HepG2 (cell line): Measurements from ENCODE around the gene MAPK8. TPM values are rescaled to one million over a fixed set of nuclear protein-coding genes. Genes with fewer than 3 reads are reported as not detected.

Experiments
- ATAC-seq: fragments of 200-7000 bp; cut with Tn5 transposase; 3 replicates; pipeline ENCODE4 v1.9.1; 2020; ENCODE audit warnings: mild to moderate bottlenecking, moderate library complexity
- BruUV-seq: library from RNA; stranded (reverse); fragments of 400-500 nt; replicated peaks from 2 replicates; lab custom pipeline; 2021; lab: Mats Ljungman, UMichigan
- CTCF ChIA-PET: fragments of 300-600 bp; formaldehyde crosslinking; extraction: SDS; loops from one replicate; lab custom pipeline; 2021; ENCODE audit warnings: low total read pairs, inconsistent platforms, low intra/inter-chr PET ratio; lab: Yijun Ruan, JAX
- POLR2A ChIA-PET: fragments of 350-600 bp; sonication (Branson Sonifier 250); formaldehyde crosslinking; loops from one replicate; lab custom pipeline; 2020; ENCODE audit warnings: antibody characterized with exemption, inconsistent platforms; lab: Yijun Ruan, JAX
- DNase-seq: peaks from one replicate; pipeline ENCODE4 v3.0.0-alpha.2; 2015; ENCODE audit warnings: low spot score
- FAIRE-seq: peaks from 3 replicates; lab custom pipeline; 2011; peaks lifted over from hg19 to GRCh38; lab: Jason Lieb, UNC
- H2AFZ ChIP-seq: one replicate; pipeline ENCODE4 v1.6.1; 2011; ENCODE audit warnings: low read length, inconsistent platforms
- H3K27ac ChIP-seq: fragments of 300-600 bp; 3 replicates; pipeline ENCODE4 v1.8.0; 2011; ENCODE audit warnings: mixed run types, mild to moderate bottlenecking, mixed read lengths, low read length, inconsistent platforms; ENCODE audit not compliant: insufficient read depth; ENCODE audit errors: extremely low read length
- H3K27me3 ChIP-seq, 2 experiments: fragments of 200-600 bp in 1 of 2; 2 replicates in 1 of 2; 3 replicates in 1 of 2; pipeline versions ENCODE4 v1.6.0 to v1.8.0; 2011; ENCODE audit warnings: low read length in 2 of 2, mild to moderate bottlenecking in 2 of 2, moderate library complexity in 2 of 2, inconsistent platforms in 1 of 2; ENCODE audit not compliant: insufficient read depth in 2 of 2, control insufficient read depth in 1 of 2
- H3K36me3 ChIP-seq, 2 experiments: fragments of 200-600 bp in 1 of 2; replicated peaks in 1 of 2; 2 replicates in 1 of 2; 3 replicates in 1 of 2; pipeline versions ENCODE4 v1.5.1 to v1.8.0; 2011; ENCODE audit warnings: low read length in 2 of 2, inconsistent platforms in 1 of 2; ENCODE audit not compliant: insufficient read depth in 2 of 2, control insufficient read depth in 1 of 2
- H3K4me1 ChIP-seq: 2 replicates; pipeline ENCODE4 v1.5.1; 2012; ENCODE audit warnings: low read length, inconsistent platforms; ENCODE audit not compliant: insufficient read depth
- H3K4me2 ChIP-seq: 2 replicates; pipeline ENCODE4 v1.6.0; 2011; ENCODE audit warnings: low read depth, low read length, inconsistent platforms
- H3K4me3 ChIP-seq, 3 experiments: fragments of 200-600 bp in 1 of 3; sonication (generic), shearing (Covaris generic) in 1 of 3; replicated peaks in 1 of 3; 2 replicates each; pipeline ENCODE4 v1.5.1; 2011 to 2016; ENCODE audit warnings: low read length in 3 of 3, inconsistent platforms in 2 of 3, low read depth in 2 of 3, mild to moderate bottlenecking in 2 of 3, control low read depth in 1 of 3, mixed read lengths in 1 of 3; ENCODE audit not compliant: insufficient read depth in 1 of 3
- H3K79me2 ChIP-seq: one replicate; pipeline ENCODE4 v1.6.1; 2011; ENCODE audit warnings: low read length, inconsistent platforms; ENCODE audit not compliant: insufficient read depth
- H3K9ac ChIP-seq: 2 replicates; pipeline ENCODE4 v1.6.0; 2011; ENCODE audit warnings: mild to moderate bottlenecking, low read depth, low read length, inconsistent platforms; ENCODE audit not compliant: insufficient read depth
- H3K9me3 ChIP-seq: 2 replicates; pipeline ENCODE4 v1.5.1; 2012; ENCODE audit warnings: mild to moderate bottlenecking, low read length
- H4K20me1 ChIP-seq: 2 replicates; pipeline ENCODE4 v1.6.0; 2011; ENCODE audit warnings: inconsistent platforms, mild to moderate bottlenecking, low read length, moderate library complexity; ENCODE audit not compliant: insufficient read depth
- ATF5 ChIP-seq: sonication (generic); formaldehyde crosslinking; IDR thresholded peaks from 2 replicates; pipeline ENCODE4 v1.4.0; 2020; ENCODE audit warnings: mild to moderate bottlenecking, low read depth, missing genetic modification reagents
- KLF11 ChIP-seq: IDR thresholded peaks from 2 replicates; pipeline ENCODE4 v1.6.1; 2016; ENCODE audit warnings: missing compliant biosample characterization
- MAFG ChIP-seq: sonication (generic); formaldehyde crosslinking; IDR thresholded peaks from 2 replicates; pipeline ENCODE4 v1.5.1; 2020; ENCODE audit warnings: mild to moderate bottlenecking, missing genetic modification reagents
- POLR2AphosphoS2 ChIP-seq: IDR thresholded peaks from 2 replicates; pipeline ENCODE4 v1.6.1; 2011; ENCODE audit warnings: low read depth, low read length, improper control_type of control experiment
- RARG ChIP-seq: sonication (generic); formaldehyde crosslinking; IDR thresholded peaks from 2 replicates; pipeline ENCODE4 v1.4.0; 2020; ENCODE audit warnings: low read depth, mild to moderate bottlenecking, missing genetic modification reagents
- SNAPC2 ChIP-seq: sonication (generic); formaldehyde crosslinking; IDR thresholded peaks from 2 replicates; pipeline ENCODE4 v1.8.1; 2022; ENCODE audit warnings: mild to moderate bottlenecking, missing genetic modification reagents
- SOX13 ChIP-seq, 3 experiments: fragments of 450-650 bp in 1 of 3; sonication (generic) in 1 of 3; formaldehyde crosslinking in 1 of 3; IDR thresholded peaks in 2 of 3; conservative IDR thresholded peaks in 1 of 3; 2 replicates each; pipeline versions ENCODE4 v1.5.0 to v1.6.1; 2016 to 2020; ENCODE audit warnings: antibody characterized with exemption in 1 of 3, mild to moderate bottlenecking in 1 of 3, missing compliant biosample characterization in 1 of 3, missing genetic modification reagents in 1 of 3, moderate library complexity in 1 of 3
- SOX6 ChIP-seq, 2 experiments: fragments of 450-650 bp in 1 of 2; sonication (generic) in 1 of 2; formaldehyde crosslinking in 1 of 2; IDR thresholded peaks; 2 replicates each; pipeline versions ENCODE4 v1.4.0 to v1.6.1; 2017 to 2020; ENCODE audit warnings: antibody characterized with exemption in 1 of 2, mild to moderate bottlenecking in 1 of 2, missing genetic modification reagents in 1 of 2
- ZFP90 ChIP-seq: sonication (generic); formaldehyde crosslinking; IDR thresholded peaks from 2 replicates; pipeline ENCODE4 v1.8.0; 2022; ENCODE audit warnings: missing genetic modification reagents, mild to moderate bottlenecking, inconsistent platforms, borderline replicate concordance
- ZNF326 ChIP-seq: sonication (generic); formaldehyde crosslinking; IDR thresholded peaks from 2 replicates; pipeline ENCODE4 v1.4.0; 2020; ENCODE audit warnings: missing genetic modification reagents, borderline replicate concordance
- ZNF446 ChIP-seq: sonication (generic); formaldehyde crosslinking; IDR thresholded peaks from 2 replicates; pipeline ENCODE4 v1.5.0; 2020; ENCODE audit warnings: mild to moderate bottlenecking, missing genetic modification reagents
- ZNF644 ChIP-seq: IDR thresholded peaks from 2 replicates; pipeline ENCODE4 v1.6.1; 2016; ENCODE audit warnings: low read depth
- ZNF780A ChIP-seq: sonication (generic); formaldehyde crosslinking; IDR thresholded peaks from 2 replicates; pipeline ENCODE4 v1.8.0; 2022; ENCODE audit warnings: mild to moderate bottlenecking, missing genetic modification reagents, moderate library complexity
- WGBS: methylation state at CpG from one replicate; pipeline ENCODE4 v1.1.6; 2017; ENCODE audit warnings: low lambda C conversion rate; 5-methylcytosine and 5-hydroxymethylcytosine counted together
- in situ Hi-C: cut with HindIII; loops from 2 replicates; pipeline ENCODE4 v1.10.0; 2017; ENCODE audit warnings: low pct_unique_long_range_greater_than_20kb; ENCODE audit not compliant: extremely low pct_ligation_motif_present
- intact Hi-C: fragments of 100-400 bp; cut with micrococcal nuclease; formaldehyde crosslinking; loops from one replicate; pipeline ENCODE4 v1.10.0; 2022; ENCODE audit not compliant: unreplicated experiment
- polyA plus RNA-seq, 8 experiments: library from polyadenylated mRNA; depleted of rRNA in 3 of 8; stranded (reverse) in 7 of 8; unstranded in 1 of 8; fragments of >200 nt; fragmentation: Illumina TruSeq in 4 of 8; extraction: Trizol in 4 of 8; gene quantifications; 2 replicates each; pipeline versions ENCODE4 v1.2.1 to v1.2.3, GENCODE V29; 2011 to 2016; ENCODE audit warnings: low read depth in 4 of 8, missing spikeins in 1 of 8, mixed read lengths in 1 of 8; ENCODE audit not compliant: insufficient read depth in 1 of 8
- total RNA-seq, 5 experiments: library from RNA; depleted of rRNA; stranded (reverse); fragments of >200 nt; fragmentation: Illumina TruSeq; extraction: Trizol; gene quantifications; 2 replicates each; pipeline ENCODE4 v1.2.3, GENCODE V29; 2016; ENCODE audit warnings: low read depth in 1 of 5

Gene MAPK8
- total and polyA plus RNA-seq, 2 of the 13 experiments (the other 11 are each of a cell fraction or from before 2014, with no cell fraction given), result 41.6 to 47.3 TPM

DNA sequence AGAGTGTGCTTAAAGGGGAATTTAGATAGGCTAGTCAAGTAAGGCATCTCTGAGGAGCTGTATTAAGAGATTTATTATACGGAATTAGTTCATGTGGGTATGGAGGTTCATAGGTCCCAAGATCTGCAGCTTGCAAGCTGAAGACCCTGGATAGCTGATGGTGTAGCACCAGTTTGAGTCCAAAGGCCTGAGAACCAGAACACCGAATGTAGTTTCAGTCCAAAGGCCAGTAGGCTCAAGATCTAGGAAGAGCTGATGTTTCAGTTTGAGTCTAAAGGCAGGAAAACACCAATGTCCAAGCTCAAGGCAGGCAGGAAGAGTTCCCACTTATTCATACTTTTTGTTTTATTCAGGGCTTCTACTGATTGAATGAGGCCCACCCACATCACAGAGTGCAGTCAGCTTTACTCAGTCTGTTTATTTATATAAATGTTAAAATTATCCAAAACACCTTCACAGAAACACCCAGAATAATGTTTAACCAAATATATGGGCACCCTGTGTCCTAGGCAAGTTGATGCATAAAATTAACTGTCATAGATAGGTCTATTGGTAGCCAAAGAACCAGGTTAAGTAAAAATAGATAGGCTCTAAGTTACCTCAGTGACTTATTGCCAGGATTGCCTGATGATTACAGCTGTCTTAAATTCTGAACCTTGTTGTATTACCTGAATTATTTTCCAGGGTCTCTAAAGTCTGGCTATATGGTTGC is 83.5 kb downstream of the MAPK8 start:
- H3K4me3 ChIP-seq, result no peak overlapping the region
- DNase-seq (no peak), FAIRE-seq (no peak), ATAC-seq (no peak)
- 0 out of 2 replicates have a peak, but pooled peaks cover 6% of the 10 kb centered on the region for H3K4me1 ChIP-seq
- CTCF ChIA-PET, result no interaction called here
- H3K79me2 ChIP-seq, result no peaks in the 10 kb centered on the region
- H4K20me1 ChIP-seq, result no peaks in the 10 kb centered on the region; the same call in 1 of the 2 replicates
- TF ChIP-seq ZNF780A (CRISPR knock-in tag) (no peak), ATF5 (no peak), SOX6 (IDR thresholded peaks at IDR 0.05) (no peak), SOX6 (CRISPR knock-in tag; IDR thresholded peaks at IDR 0.05) (no peak), ZNF446 (CRISPR knock-in tag) (no peak), SOX13 (IDR thresholded peaks at IDR 0.05) (no peak), SOX13 (CRISPR knock-in tag; conservative IDR thresholded peaks at IDR 0.05 in 1 of 2, IDR thresholded peaks at IDR 0.05 in 1 of 2) (no peak), ZNF326 (no peak), ZFP90 (CRISPR knock-in tag) (no peak), POLR2AphosphoS2 (no peak), ZNF644 (CRISPR knock-in tag) (no peak), KLF11 (CRISPR knock-in tag) (no peak), SNAPC2 (CRISPR knock-in tag) (no peak), MAFG (CRISPR knock-in tag) (no peak), RARG (CRISPR knock-in tag) (no peak)
- BruUV-seq, result no TSS peak
- H2AFZ ChIP-seq, result no peak overlapping the region
- no peaks in the 10 kb centered on the region for H3K9me3 ChIP-seq
- H3K27me3 ChIP-seq, result no peaks in the 10 kb centered on the region
- 100% methylated on average over 1 of the region's 2 CpGs for WGBS
- in situ Hi-C loops, result no loop called here
- H3K9ac ChIP-seq, result no peak overlapping the region
- no peak overlapping the region for H3K4me2 ChIP-seq
- H3K36me3 ChIP-seq, result no peaks in the 10 kb centered on the region
- intact Hi-C loops, result no loop called here
- POLR2A ChIA-PET, result no interaction called here
- no peak overlapping the region for H3K27ac ChIP-seq
